ENCODE data around the gene SASH1.

The SASH1 gene

DNA sequence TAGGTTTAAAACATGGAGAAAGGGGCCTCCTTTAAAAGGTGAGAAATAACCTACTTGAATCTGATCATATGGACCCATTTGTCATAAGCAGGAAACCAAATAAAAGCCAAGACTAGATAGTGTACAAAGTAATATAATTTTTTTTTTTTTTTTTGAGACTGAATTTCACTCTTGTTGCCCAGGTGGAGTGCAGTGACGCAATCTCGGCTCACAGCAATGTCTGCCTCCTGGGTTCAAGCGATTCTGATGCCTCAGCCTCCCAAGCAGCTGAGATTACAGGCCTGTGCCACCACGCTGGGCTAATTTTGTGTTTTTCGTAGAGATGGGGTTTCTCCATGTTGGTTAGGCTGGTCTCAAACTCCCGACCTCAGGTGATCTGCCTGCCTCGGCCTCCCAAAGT is 89.2 kb downstream of the SASH1 start:
- no peak overlapping the region for H3K27ac Mint-ChIP-seq
- H3K9me3 Mint-ChIP-seq: no peaks in the 10 kb centered on the region
- H3K36me3 Mint-ChIP-seq (ENCODE audit: low read depth): no peaks in the 10 kb centered on the region
- peaks cover 9% of the 10 kb centered on the region for H3K27me3 Mint-ChIP-seq
- H3K4me1 Mint-ChIP-seq (ENCODE audit: low read depth): peaks cover 5% of the 10 kb centered on the region
- H3K4me3 Mint-ChIP-seq: no peak overlapping the region
- intact Hi-C loops (cut with micrococcal nuclease): no loop called here

DNA sequence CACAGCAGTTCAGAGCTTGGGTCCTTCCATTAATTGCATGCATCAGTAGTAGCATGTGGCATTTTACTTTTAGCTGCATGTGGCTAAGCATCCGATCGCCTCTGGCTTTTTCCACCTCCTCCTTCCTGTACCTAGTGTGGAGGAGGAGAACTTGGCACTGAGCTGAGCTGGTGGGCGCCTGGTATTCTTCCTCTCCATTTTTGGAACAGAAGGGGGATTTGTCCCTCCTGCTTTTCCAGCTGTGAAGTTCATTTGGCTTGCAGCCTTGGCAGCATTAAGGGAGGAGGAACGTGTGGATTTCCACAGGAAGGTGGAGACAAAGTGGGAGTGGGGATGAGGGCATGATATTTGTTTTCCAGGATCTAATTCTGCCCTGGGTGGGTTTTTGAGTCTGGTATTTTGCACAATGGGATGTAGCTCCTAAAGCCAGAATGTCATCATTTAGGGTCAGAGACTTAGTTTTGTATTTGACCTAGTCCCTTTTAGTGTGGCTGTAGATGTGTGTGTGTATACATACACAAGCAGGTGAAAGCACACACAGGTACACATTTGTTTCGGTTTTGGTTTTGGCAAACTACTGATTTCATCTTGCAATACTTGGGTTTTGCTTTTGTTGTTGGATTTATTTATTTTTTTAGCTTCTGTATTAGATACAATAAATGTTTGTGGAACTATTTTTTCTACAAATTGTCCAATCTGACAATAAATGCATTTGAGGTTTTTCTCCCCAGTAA is 90.0 kb downstream of the SASH1 start:
- H3K36me3 Mint-ChIP-seq (ENCODE audit: low read depth): no peaks in the 10 kb centered on the region
- peaks cover 5% of the 10 kb centered on the region for H3K4me1 Mint-ChIP-seq (ENCODE audit: low read depth)
- H3K27ac Mint-ChIP-seq: no peak overlapping the region

DNA sequence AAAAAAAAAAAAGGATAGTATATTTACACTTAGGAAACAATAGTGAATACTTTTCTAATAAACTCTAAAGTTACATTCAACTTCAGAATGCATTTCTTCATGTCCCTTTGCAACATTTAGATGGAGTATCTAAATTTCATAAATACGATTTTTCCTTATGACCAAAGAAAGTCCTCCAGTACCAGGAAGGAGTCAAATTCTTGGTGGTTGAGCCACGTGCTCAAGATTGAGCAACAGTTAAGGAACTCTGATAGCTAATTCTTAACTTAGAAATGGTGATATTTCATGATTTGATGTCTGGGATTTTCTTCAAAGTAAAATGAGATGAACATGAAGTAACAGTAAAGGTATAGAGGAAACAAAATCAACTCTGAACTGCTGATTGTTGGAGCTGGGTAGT is 92.7 kb downstream of the SASH1 start:
- Mint-ChIP-seq H3K27ac (peak overlapping the region; percentile 50), H3K4me1 (ENCODE audit: low read depth) (peaks cover 9% of the 10 kb centered on the region), H3K36me3 (ENCODE audit: low read depth) (peaks cover 7% of the 10 kb centered on the region), H3K27me3 (peaks cover 18% of the 10 kb centered on the region), H3K4me3 (no peak overlapping the region), H3K9me3 (no peaks in the 10 kb centered on the region)
- intact Hi-C loops (cut with micrococcal nuclease): no loop called here

More for the DNA sequence above, 90.0 kb downstream of the SASH1 start:
- H3K27me3 Mint-ChIP-seq: peaks cover 9% of the 10 kb centered on the region
- intact Hi-C loops (cut with micrococcal nuclease): no loop called here
- H3K4me3 Mint-ChIP-seq: no peak overlapping the region
- no peaks in the 10 kb centered on the region for H3K9me3 Mint-ChIP-seq

DNA sequence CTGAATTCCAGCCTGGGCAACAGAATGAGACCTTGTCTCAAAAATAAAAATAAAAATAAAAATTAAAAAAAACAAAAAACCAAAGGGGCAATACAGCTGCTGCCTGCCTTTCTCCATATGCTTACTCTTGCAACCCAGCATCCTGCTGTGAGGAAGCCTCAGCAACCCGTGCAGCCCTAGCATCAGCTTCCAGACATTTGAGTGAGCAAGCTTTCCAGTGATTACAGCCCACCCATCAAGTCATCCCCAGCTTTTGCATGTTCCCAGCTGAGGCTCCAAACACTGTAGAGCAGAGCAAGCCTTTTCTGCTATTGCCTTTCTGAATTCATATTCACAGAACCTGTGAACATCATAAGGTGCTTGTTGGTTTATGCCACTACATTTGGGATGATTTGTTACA is 93.8 kb downstream of the SASH1 start:
- intact Hi-C loops (cut with micrococcal nuclease): no loop called here
- Mint-ChIP-seq H3K9me3 (no peaks in the 10 kb centered on the region), H3K36me3 (ENCODE audit: low read depth) (peaks cover 9% of the 10 kb centered on the region), H3K4me3 (no peak overlapping the region), H3K4me1 (ENCODE audit: low read depth) (peaks cover 9% of the 10 kb centered on the region), H3K27me3 (peaks cover 16% of the 10 kb centered on the region), H3K27ac (no peak overlapping the region)

GRCh38 chr6:148438632-148439031 is 96.0 kb downstream of the SASH1 start:
- Mint-ChIP-seq H3K4me1 (ENCODE audit: low read depth) (peaks cover 10% of the 10 kb centered on the region), H3K27ac (no peak overlapping the region), H3K4me3 (no peak overlapping the region), H3K36me3 (ENCODE audit: low read depth) (peaks cover 9% of the 10 kb centered on the region), H3K27me3 (peaks cover 12% of the 10 kb centered on the region), H3K9me3 (no peaks in the 10 kb centered on the region)
- intact Hi-C loops (cut with micrococcal nuclease): no loop called here

GRCh38 chr6:148440016-148440415 is 97.4 kb downstream of the SASH1 start:
- peak overlapping the region; percentile 14 for H3K27ac Mint-ChIP-seq
- no peaks in the 10 kb centered on the region for H3K9me3 Mint-ChIP-seq
- H3K4me1 Mint-ChIP-seq (ENCODE audit: low read depth): peaks cover 10% of the 10 kb centered on the region
- peaks cover 9% of the 10 kb centered on the region for H3K36me3 Mint-ChIP-seq (ENCODE audit: low read depth)
- H3K4me3 Mint-ChIP-seq: no peak overlapping the region
- intact Hi-C loops (cut with micrococcal nuclease): no loop called here
- peaks cover 9% of the 10 kb centered on the region for H3K27me3 Mint-ChIP-seq

- H3K4me3 Mint-ChIP-seq: no peak overlapping the region
- peaks cover 9% of the 10 kb centered on the region for H3K36me3 Mint-ChIP-seq (ENCODE audit: low read depth)
- peaks cover 9% of the 10 kb centered on the region for H3K27me3 Mint-ChIP-seq
- intact Hi-C loops (cut with micrococcal nuclease): no loop called here
- H3K4me1 Mint-ChIP-seq (ENCODE audit: low read depth): peaks cover 10% of the 10 kb centered on the region
- H3K9me3 Mint-ChIP-seq: no peaks in the 10 kb centered on the region
- no peak overlapping the region for H3K27ac Mint-ChIP-seq
Observed at GRCh38 chr6:148440877-148441453, 98.3 kb downstream of the SASH1 start.

DNA sequence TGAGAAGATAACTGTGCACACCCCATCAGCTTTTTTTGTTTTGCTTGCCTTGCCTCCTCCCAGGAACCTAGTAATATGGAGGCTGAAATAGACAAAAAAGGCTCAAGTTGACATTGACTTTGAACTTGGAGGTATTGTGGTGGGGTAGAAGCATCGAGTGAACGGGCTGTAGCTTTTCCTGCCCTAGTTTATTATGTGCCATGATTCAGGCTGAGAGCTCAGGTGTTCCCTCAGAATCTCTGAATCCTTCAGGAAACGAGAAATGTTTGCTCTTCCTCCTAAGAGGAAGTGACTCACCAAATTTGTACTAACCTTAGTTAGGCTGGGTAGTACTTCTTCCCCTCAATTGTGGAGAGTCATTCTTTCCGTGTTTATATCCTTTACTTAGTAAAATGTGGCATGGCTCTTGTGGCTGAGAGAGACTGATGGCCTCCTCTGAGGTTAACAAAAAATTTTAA is 98.8 kb downstream of the SASH1 start:
- Mint-ChIP-seq H3K27ac (no peak overlapping the region), H3K4me3 (no peak overlapping the region), H3K4me1 (ENCODE audit: low read depth) (peaks cover 10% of the 10 kb centered on the region), H3K36me3 (ENCODE audit: low read depth) (peaks cover 9% of the 10 kb centered on the region), H3K27me3 (peaks cover 9% of the 10 kb centered on the region), H3K9me3 (no peaks in the 10 kb centered on the region)
- intact Hi-C loops (cut with micrococcal nuclease): no loop called here

- Mint-ChIP-seq H3K4me1 (ENCODE audit: low read depth) (peaks cover 29% of the 10 kb centered on the region), H3K9me3 (no peaks in the 10 kb centered on the region), H3K27me3 (peaks cover 8% of the 10 kb centered on the region), H3K4me3 (no peak overlapping the region), H3K27ac (no peak overlapping the region), H3K36me3 (ENCODE audit: low read depth) (peaks cover 9% of the 10 kb centered on the region)
- intact Hi-C loops (cut with micrococcal nuclease): no loop called here
Observed at GRCh38 chr6:148443798-148444560, 101.3 kb downstream of the SASH1 start.

GRCh38 chr6:148445116-148445515 is 102.5 kb downstream of the SASH1 start:
- Mint-ChIP-seq H3K4me1 (ENCODE audit: low read depth) (peaks cover 26% of the 10 kb centered on the region), H3K27ac (no peak overlapping the region), H3K4me3 (no peak overlapping the region), H3K9me3 (no peaks in the 10 kb centered on the region), H3K27me3 (peaks cover 4% of the 10 kb centered on the region), H3K36me3 (ENCODE audit: low read depth) (peaks cover 5% of the 10 kb centered on the region)
- intact Hi-C loops (cut with micrococcal nuclease): no loop called here

- peaks cover 25% of the 10 kb centered on the region for H3K4me1 Mint-ChIP-seq (ENCODE audit: low read depth)
- intact Hi-C loops (cut with micrococcal nuclease): no loop called here
- H3K36me3 Mint-ChIP-seq (ENCODE audit: low read depth): peaks cover under 1% of the 10 kb centered on the region
- no peak overlapping the region for H3K27ac Mint-ChIP-seq
- H3K27me3 Mint-ChIP-seq: peaks cover 4% of the 10 kb centered on the region
- no peak overlapping the region for H3K4me3 Mint-ChIP-seq
- H3K9me3 Mint-ChIP-seq: no peaks in the 10 kb centered on the region
Observed at GRCh38 chr6:148445620-148446019, 103.0 kb downstream of the SASH1 start.

GRCh38 chr6:148446681-148447080 is 104.0 kb downstream of the SASH1 start:
- intact Hi-C loops (cut with micrococcal nuclease): no loop called here
- H3K27me3 Mint-ChIP-seq: peaks cover 4% of the 10 kb centered on the region
- no peaks in the 10 kb centered on the region for H3K9me3 Mint-ChIP-seq
- H3K4me3 Mint-ChIP-seq: no peak overlapping the region
- H3K36me3 Mint-ChIP-seq (ENCODE audit: low read depth): no peaks in the 10 kb centered on the region
- peaks cover 23% of the 10 kb centered on the region for H3K4me1 Mint-ChIP-seq (ENCODE audit: low read depth)
- no peak overlapping the region for H3K27ac Mint-ChIP-seq

DNA sequence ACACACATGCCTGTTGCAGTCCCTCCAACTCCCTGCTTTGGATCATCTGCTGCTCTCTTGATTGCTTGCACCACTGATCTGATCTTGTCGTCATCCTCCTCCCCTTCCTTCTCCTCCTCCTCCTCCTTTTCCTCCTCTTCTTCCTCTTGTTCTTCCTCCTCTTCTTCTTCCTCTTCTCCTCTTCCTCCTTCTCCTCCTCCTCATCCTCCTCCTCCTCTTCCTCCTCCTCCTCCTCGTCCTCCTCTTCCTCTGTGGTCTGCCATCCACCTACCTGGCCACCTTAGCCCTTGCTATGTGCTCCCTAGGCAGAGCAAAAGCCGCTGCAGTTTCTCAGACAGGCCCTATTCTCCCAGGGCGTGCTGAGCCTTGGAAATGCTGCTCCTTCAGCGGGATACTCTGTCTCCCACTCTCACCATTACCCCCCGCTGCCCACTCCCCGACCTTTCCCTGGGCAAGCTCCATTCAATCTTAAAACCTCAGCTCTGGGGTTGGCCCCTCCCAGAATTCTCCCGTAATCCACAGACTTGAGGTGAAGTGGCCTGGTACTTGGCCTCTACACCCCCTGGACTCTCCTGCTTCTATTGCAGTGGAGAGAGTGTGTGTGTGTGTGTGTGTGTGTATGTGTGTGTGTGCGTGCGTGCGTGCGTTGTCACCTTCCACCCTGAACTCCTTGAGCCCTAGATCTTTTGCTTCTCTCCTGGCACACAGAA is 105.0 kb downstream of the SASH1 start:
- no peaks in the 10 kb centered on the region for H3K9me3 Mint-ChIP-seq
- H3K27ac Mint-ChIP-seq: peak overlapping the region; percentile 61
- no peaks in the 10 kb centered on the region for H3K36me3 Mint-ChIP-seq (ENCODE audit: low read depth)
- intact Hi-C loops (cut with micrococcal nuclease): no loop called here
- peaks cover 4% of the 10 kb centered on the region for H3K27me3 Mint-ChIP-seq
- H3K4me3 Mint-ChIP-seq: no peak overlapping the region
- peaks cover 20% of the 10 kb centered on the region for H3K4me1 Mint-ChIP-seq (ENCODE audit: low read depth)

All from dendritic cell treated with granulocyte-macrophage colony-stimulating factor and Interleukin-4, amounts not matched to agents 40 ng/mL and 50 ng/mL, for 4 days (primary cell).